Coronary artery (tissue), 2 donors: ENCODE results near the gene TACC2.
"Not testable (repeated sequence)": the region's sequence is repeated elsewhere in the genome, so short reads cannot be mapped to it uniquely, and the experiment has no call there.

Experiments
- DNase-seq: peaks from one replicate; pipeline ENCODE4 v3.0.0-alpha.2; 2017; ENCODE audit warnings: low spot score
- H3K27ac ChIP-seq, 2 donors: fragments of 200-600 bp; sonication (generic); one replicate each; pipeline ENCODE4 v1.5.1; 2016 to 2019
- H3K4me3 ChIP-seq: fragments of 200-600 bp; sonication (generic); 2 replicates; pipeline ENCODE4 v1.5.1; 2016; ENCODE audit warnings: mild to moderate bottlenecking, moderate library complexity
- TF ChIP-seq, protein P1 (sequence below): fragments of 200-600 bp; sonication (generic); IDR thresholded peaks from one replicate; pipeline ENCODE4 v1.5.1; 2019; ENCODE audit warnings: antibody characterized with exemption

Gene TACC2

DNA sequence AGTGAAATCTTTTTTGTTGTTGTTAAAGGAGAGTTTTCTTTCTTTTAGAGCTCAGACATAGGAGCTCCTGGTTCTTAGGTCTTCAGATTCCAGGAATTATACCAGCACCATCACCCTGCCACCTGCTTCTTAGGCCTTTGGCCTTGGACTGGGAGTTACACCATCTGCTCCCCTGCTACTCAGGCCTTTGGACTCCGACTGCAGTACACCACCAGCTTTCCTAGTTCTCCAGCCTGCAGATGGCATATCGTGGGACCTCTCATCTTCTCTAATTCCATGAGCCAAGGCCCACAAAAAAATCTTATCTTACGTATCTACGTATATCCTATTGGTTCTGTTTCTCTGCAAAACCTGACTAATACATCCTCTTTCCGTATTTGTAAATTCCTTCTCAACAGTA lies 5.1 kb upstream of the TACC2 start:
- DNase-seq: no peak
- no peak overlapping the region for H3K4me3 ChIP-seq
- TF ChIP-seq, protein P1, sequence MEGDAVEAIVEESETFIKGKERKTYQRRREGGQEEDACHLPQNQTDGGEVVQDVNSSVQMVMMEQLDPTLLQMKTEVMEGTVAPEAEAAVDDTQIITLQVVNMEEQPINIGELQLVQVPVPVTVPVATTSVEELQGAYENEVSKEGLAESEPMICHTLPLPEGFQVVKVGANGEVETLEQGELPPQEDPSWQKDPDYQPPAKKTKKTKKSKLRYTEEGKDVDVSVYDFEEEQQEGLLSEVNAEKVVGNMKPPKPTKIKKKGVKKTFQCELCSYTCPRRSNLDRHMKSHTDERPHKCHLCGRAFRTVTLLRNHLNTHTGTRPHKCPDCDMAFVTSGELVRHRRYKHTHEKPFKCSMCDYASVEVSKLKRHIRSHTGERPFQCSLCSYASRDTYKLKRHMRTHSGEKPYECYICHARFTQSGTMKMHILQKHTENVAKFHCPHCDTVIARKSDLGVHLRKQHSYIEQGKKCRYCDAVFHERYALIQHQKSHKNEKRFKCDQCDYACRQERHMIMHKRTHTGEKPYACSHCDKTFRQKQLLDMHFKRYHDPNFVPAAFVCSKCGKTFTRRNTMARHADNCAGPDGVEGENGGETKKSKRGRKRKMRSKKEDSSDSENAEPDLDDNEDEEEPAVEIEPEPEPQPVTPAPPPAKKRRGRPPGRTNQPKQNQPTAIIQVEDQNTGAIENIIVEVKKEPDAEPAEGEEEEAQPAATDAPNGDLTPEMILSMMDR: no peak
- H3K27ac ChIP-seq: no peak overlapping the region

DNA sequence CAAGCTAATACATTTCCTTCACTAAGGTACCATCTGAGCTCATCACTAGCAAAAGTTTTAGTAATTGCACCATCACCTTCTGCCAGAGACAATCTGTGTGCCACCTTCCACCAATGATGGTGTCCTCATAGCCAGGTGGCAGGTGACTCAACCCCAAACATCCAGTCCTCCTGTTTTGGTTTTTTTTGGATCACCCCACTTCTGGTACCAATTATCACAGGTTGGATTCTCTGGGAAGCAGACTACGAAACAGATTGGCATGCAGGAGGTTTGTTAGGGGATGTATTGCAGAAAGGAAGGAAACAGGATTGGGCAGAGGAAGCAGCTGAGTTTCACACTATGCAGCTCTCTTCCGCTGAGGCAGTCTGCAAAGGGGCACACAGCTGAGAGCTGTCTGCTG lies 4.5 kb upstream of the TACC2 start:
- H3K27ac ChIP-seq: no peak overlapping the region
- DNase-seq: no peak
- no peak overlapping the region for H3K4me3 ChIP-seq
- TF ChIP-seq, protein P1: no peak

DNA sequence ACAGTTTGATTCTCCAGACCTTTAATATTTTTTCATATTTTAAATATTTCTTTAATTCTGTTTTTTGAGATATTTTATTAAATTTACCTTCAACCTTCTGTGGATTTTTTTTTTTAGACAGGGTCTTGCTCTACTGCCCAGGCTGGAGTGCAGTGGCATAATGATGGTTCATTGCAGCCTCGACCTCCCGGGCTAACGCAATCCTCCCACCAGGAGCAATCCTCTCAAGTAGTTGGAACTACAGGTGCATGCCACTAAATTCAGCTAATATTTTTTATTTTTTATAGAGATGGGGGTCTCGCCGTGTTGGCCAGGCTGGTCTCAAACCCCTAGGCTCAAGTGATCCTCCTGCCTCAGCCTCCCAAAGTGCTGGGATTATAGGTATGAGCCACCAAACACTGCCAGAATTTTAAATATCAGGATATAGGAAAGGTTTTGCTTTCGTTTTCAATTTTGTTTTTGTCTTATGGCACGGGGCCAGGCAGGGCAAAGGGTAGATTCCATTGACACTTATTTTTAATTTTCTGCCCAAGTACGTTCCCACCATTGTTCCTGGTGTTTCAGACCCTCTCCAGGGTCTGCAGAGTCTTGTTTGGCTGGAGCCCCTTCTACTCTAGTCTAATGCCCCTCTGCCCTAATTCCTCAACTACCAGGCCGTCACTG lies 1.2 kb downstream of the TACC2 start:
- Histone ChIP-seq H3K4me3 (peak overlapping the region; percentile 28), H3K27ac (peak overlapping the region in 1 of 2 donors; percentile 54)
- TF ChIP-seq, protein P1: no peak
- DNase-seq: no peak

DNA sequence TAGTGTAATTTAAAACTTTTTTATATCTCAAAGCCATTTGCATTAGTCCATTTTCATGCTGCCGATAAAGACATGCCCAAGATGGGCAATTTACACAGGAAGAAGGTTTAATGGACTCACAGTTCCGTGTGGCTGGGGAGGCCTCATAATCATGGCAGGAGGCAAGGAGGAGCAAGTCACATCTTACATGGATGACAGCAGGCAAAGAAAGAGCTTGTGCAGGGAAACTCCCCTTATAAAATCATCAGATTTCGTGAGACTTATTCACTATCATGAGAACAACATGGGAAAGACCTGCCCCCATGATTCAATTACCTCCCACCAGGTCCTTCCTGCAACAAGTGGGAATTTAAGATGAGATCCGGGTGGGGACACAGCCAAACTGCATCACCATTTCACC lies 2.8 kb downstream of the TACC2 start:
- not testable (repeated sequence) for H3K4me3 ChIP-seq, H3K27ac ChIP-seq, DNase-seq

DNA sequence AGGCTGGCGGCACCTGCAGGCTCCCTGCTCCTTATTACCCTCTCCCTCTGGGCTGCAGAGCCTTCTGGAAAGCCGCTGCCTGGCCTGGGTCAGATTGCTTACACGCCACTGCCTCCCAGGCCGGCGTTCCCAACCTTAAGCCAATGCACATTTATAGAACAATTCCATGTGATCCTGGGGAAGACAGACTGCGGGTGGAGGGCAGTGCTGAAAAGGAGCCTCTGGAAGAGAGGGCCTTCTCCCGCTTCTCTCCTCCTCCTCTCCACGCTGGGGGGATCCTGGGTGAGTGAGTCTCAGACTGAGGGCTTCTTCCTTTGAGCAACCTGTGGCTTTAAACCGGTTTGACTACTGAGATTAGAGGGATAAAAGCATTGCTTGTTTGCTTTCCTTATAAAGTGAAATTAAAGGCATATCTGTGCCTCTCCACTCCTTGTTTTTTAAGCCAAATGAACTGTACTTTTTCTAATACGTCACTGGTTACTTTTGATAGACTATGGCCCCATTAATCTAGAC lies 5.5 kb downstream of the TACC2 start:
- peak; percentile 83 for DNase-seq
- Histone ChIP-seq H3K4me3 (peak overlapping the region; percentile 60), H3K27ac (peak overlapping the region; percentile 85 to 90)
- TF ChIP-seq, protein P1: no peak

DNA sequence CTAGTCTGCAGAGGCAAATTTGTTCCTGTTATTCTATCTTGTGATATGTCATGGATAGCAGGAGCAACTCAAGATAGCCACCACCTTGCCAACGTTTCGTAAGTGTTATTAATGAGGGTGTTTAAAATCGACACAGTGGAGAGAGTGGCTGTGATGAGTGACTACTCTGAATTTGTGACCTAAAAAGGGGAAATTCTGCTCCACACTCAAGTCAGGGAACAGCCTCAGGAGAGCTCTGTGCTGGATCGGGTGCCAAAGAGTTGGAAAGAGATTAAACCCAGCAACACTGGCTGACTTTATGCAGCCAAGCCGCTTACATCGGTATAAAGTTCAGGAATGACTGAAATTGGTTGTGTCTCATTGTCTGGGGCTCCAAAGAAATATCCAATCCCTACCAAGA lies 9.5 kb downstream of the TACC2 start:
- Histone ChIP-seq H3K4me3 (no peak overlapping the region), H3K27ac (peak overlapping the region; percentile 29 to 72)
- TF ChIP-seq, protein P1: no peak
- no peak for DNase-seq

DNA sequence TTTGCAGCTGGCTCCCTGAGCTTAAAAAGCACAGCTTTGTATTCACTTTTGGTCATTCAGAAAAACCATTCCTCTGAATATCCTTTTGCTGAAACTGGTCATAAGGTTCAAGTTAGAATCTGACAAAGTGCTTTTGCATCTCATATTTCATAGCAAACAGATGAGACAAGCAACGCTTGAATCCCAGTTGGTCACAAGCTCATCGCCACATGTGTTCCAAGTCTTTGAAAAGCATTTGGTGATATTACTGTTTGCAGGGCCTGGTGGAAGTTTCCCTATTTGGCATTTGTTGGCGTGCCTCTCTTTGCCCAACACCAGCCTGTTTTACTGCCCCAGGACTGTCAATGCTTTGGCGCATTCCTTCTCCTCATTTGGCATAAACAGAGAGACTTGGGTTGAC lies 10.3 kb downstream of the TACC2 start:
- Histone ChIP-seq H3K27ac (peak overlapping the region; percentile 3 to 29), H3K4me3 (no peak overlapping the region)
- TF ChIP-seq, protein P1: no peak
- DNase-seq: no peak
